Liver (tissue), 9 donors: ENCODE measurements around the gene HSPB3. TPM values are rescaled to one million over a fixed set of nuclear protein-coding genes. Genes with fewer than 3 reads are reported as not detected.
"Not testable (repeated sequence)": the region's sequence is repeated elsewhere in the genome, so short reads cannot be mapped to it uniquely, and the experiment has no call there.

ENCODE experiments used
- DNase-seq: peaks from one replicate; pipeline ENCODE4 v3.0.0-alpha.2; 2017; ENCODE audit warnings: low spot score
- H3K27ac ChIP-seq, 2 donors: one replicate each; pipeline ENCODE4 v1.7.0; 2013; ENCODE audit warnings: inconsistent platforms in 2 of 2, low read length in 2 of 2, control low read depth in 1 of 2, low read depth in 1 of 2, mild to moderate bottlenecking in 1 of 2
- H3K27me3 ChIP-seq, 4 donors: one replicate each; pipeline versions ENCODE4 v1.6.1 to v1.7.0; 2013; ENCODE audit warnings: low read length in 3 of 4, inconsistent platforms in 1 of 4, mild to moderate bottlenecking in 1 of 4, moderate library complexity in 1 of 4; ENCODE audit not compliant: control insufficient read depth in 4 of 4, insufficient read depth in 4 of 4
- H3K36me3 ChIP-seq, 4 donors: one replicate each; pipeline versions ENCODE4 v1.6.1 to v1.7.0; 2013; ENCODE audit warnings: low read length in 3 of 4, mild to moderate bottlenecking in 3 of 4, low read depth in 1 of 4, moderate library complexity in 1 of 4; ENCODE audit not compliant: control insufficient read depth in 4 of 4, insufficient read depth in 3 of 4
- H3K4me1 ChIP-seq, 4 donors: one replicate each; pipeline versions ENCODE4 v1.6.1 to v1.7.0; 2013; ENCODE audit warnings: low read length in 3 of 4, mild to moderate bottlenecking in 3 of 4, moderate library complexity in 1 of 4; ENCODE audit not compliant: control insufficient read depth in 4 of 4, insufficient read depth in 4 of 4
- H3K4me3 ChIP-seq, 3 donors: one replicate each; pipeline versions ENCODE4 v1.6.1 to v1.7.0; 2013; ENCODE audit warnings: low read length in 3 of 3, control low read depth in 1 of 3, low read depth in 1 of 3, mild to moderate bottlenecking in 1 of 3
- H3K9ac ChIP-seq, 2 donors: one replicate each; pipeline ENCODE4 v1.7.0; 2013; ENCODE audit warnings: low read length in 2 of 2, mild to moderate bottlenecking in 2 of 2, moderate library complexity in 2 of 2, control low read depth in 1 of 2, low read depth in 1 of 2
- H3K9me3 ChIP-seq, 4 donors: one replicate each; pipeline versions ENCODE4 v1.6.1 to v1.7.0; 2013; ENCODE audit warnings: low read length in 3 of 4; ENCODE audit not compliant: control insufficient read depth in 4 of 4
- ATF3 ChIP-seq: IDR thresholded peaks from 2 replicates; pipeline ENCODE4 v1.6.1; 2016; ENCODE audit warnings: antibody characterized with exemption
- CTCF ChIP-seq: fragments of 150-350 bp; IDR thresholded peaks from 2 replicates; pipeline ENCODE4 v1.5.1; 2017; ENCODE audit warnings: improper control_type of control experiment, low read depth, low read length; ENCODE audit not compliant: missing input control
- FOXA1 ChIP-seq: IDR thresholded peaks from 2 replicates; pipeline ENCODE4 v1.6.1; 2016; ENCODE audit warnings: antibody characterized with exemption
- FOXA2 ChIP-seq: IDR thresholded peaks from 2 replicates; pipeline ENCODE4 v1.6.1; 2016; ENCODE audit warnings: antibody characterized with exemption
- GABPA ChIP-seq, 2 donors: IDR thresholded peaks in 1 of 2; conservative IDR thresholded peaks in 1 of 2; 2 replicates each; pipeline ENCODE4 v1.6.1; 2016; ENCODE audit warnings: antibody characterized with exemption in 2 of 2, mild to moderate bottlenecking in 1 of 2, moderate library complexity in 1 of 2
- HNF4A ChIP-seq, 2 donors: conservative IDR thresholded peaks; 2 replicates each; pipeline ENCODE4 v1.6.1; 2016; ENCODE audit warnings: antibody characterized with exemption in 2 of 2, mild to moderate bottlenecking in 2 of 2
- JUND ChIP-seq, 2 donors: IDR thresholded peaks; 2 replicates each; pipeline ENCODE4 v1.6.1; 2016; ENCODE audit warnings: antibody characterized with exemption in 2 of 2
- MAX ChIP-seq: IDR thresholded peaks from 2 replicates; pipeline ENCODE4 v1.6.1; 2016; ENCODE audit warnings: antibody characterized with exemption
- NR2F2 ChIP-seq: IDR thresholded peaks from 2 replicates; pipeline ENCODE4 v1.6.1; 2016; ENCODE audit warnings: antibody characterized with exemption
- RAD21 ChIP-seq, 2 donors: IDR thresholded peaks; 2 replicates each; pipeline ENCODE4 v1.6.1; 2016; ENCODE audit warnings: antibody characterized with exemption in 2 of 2, mild to moderate bottlenecking in 2 of 2
- RXRA ChIP-seq, 2 donors: IDR thresholded peaks; 2 replicates each; pipeline ENCODE4 v1.6.1; 2017 to 2018; ENCODE audit warnings: antibody characterized with exemption in 2 of 2, mild to moderate bottlenecking in 1 of 2
- SP1 ChIP-seq: IDR thresholded peaks from 2 replicates; pipeline ENCODE4 v1.6.1; 2018; ENCODE audit warnings: antibody characterized with exemption, mild to moderate bottlenecking
- TAF1 ChIP-seq: conservative IDR thresholded peaks from 2 replicates; pipeline ENCODE4 v1.6.1; 2016; ENCODE audit warnings: antibody characterized with exemption, mild to moderate bottlenecking
- YY1 ChIP-seq: IDR thresholded peaks from 2 replicates; pipeline ENCODE4 v1.6.1; 2016; ENCODE audit warnings: antibody characterized with exemption, mild to moderate bottlenecking
- WGBS: extraction: QIAGEN DNeasy Blood & Tissue Kit; methylation state at CpG from one replicate; pipeline ENCODE4 v1.1.7; 2013; 5-methylcytosine and 5-hydroxymethylcytosine counted together
- polyA plus RNA-seq, 2 donors: library from polyadenylated mRNA; stranded (reverse) in 1 of 2; unstranded in 1 of 2; fragments of 200-250 nt in 1 of 2; fragments of >200 nt in 1 of 2; fragmentation: Nextera tagmentation in 1 of 2; extraction: Ambion mirVana in 1 of 2; gene quantifications; one replicate each; pipeline versions ENCODE4 v1.2.1 to v1.2.3, GENCODE V29; 2013 to 2015
- total RNA-seq, 2 donors: library from RNA; depleted of rRNA; stranded (reverse); fragments of >200 nt; gene quantifications; one replicate each; pipeline ENCODE4 v1.2.3, GENCODE V29; 2014
- TF ChIP-seq, protein P1 (sequence below): IDR thresholded peaks from 2 replicates; pipeline ENCODE4 v1.6.1; 2016; ENCODE audit warnings: antibody characterized with exemption, mild to moderate bottlenecking
- TF ChIP-seq, protein P2 (sequence below): IDR thresholded peaks from 2 replicates; pipeline ENCODE4 v1.6.1; 2016; ENCODE audit warnings: antibody characterized with exemption
- donor health status: healthy.
- donor health status: healthy.
- donor health status: healthy.
- donor health status: healthy.
- donor health status: healthy.

Gene HSPB3
- total and polyA plus RNA-seq, 4 donors = 0.17 TPM; not detected in 3

GRCh38 chr5:54419573-54420423 lies 35.7 kb upstream of the HSPB3 start:
- 30% methylated on average over 10 of the region's 10 CpGs for WGBS
- not testable (repeated sequence) for DNase-seq, H3K9me3 ChIP-seq, H3K27ac ChIP-seq, H3K4me3 ChIP-seq, H3K4me1 ChIP-seq, H3K27me3 ChIP-seq, H3K36me3 ChIP-seq
- TF ChIP-seq CTCF (peak; percentile 81), RAD21 (IDR thresholded peaks at IDR 0.05) (peak; percentile 83 to 86), HNF4A (conservative IDR thresholded peaks at IDR 0.05) (peak; percentile 10 to 35)
- H3K9ac ChIP-seq = peak overlapping the region in 1 of 2 donors; percentile 16

GRCh38 chr5:54420511-54420910 lies 35.0 kb upstream of the HSPB3 start:
- not testable (repeated sequence) for H3K9ac ChIP-seq, DNase-seq, H3K27me3 ChIP-seq, H3K36me3 ChIP-seq, H3K4me3 ChIP-seq, H3K4me1 ChIP-seq, H3K9me3 ChIP-seq, H3K27ac ChIP-seq
- 92% methylated on average over 21 of the region's 30 CpGs for WGBS

- H3K4me3 ChIP-seq = no peak overlapping the region
- H3K4me1 ChIP-seq = peaks cover 0 to 3% (median 0%) of the 10 kb centered on the region in 4 donors
- H3K9me3 ChIP-seq = no peaks in the 10 kb centered on the region
- no peak for DNase-seq
- no peak overlapping the region for H3K9ac ChIP-seq
- no peak for TF ChIP-seq FOXA2
- TF ChIP-seq SP1 = no peak
- TF ChIP-seq YY1 = no peak
- TF ChIP-seq GABPA (IDR thresholded peaks at IDR 0.05 in 1 of 2, conservative IDR thresholded peaks at IDR 0.05 in 1 of 2) = no peak
- TF ChIP-seq HNF4A (conservative IDR thresholded peaks at IDR 0.05) = no peak
- TF ChIP-seq, protein P1, sequence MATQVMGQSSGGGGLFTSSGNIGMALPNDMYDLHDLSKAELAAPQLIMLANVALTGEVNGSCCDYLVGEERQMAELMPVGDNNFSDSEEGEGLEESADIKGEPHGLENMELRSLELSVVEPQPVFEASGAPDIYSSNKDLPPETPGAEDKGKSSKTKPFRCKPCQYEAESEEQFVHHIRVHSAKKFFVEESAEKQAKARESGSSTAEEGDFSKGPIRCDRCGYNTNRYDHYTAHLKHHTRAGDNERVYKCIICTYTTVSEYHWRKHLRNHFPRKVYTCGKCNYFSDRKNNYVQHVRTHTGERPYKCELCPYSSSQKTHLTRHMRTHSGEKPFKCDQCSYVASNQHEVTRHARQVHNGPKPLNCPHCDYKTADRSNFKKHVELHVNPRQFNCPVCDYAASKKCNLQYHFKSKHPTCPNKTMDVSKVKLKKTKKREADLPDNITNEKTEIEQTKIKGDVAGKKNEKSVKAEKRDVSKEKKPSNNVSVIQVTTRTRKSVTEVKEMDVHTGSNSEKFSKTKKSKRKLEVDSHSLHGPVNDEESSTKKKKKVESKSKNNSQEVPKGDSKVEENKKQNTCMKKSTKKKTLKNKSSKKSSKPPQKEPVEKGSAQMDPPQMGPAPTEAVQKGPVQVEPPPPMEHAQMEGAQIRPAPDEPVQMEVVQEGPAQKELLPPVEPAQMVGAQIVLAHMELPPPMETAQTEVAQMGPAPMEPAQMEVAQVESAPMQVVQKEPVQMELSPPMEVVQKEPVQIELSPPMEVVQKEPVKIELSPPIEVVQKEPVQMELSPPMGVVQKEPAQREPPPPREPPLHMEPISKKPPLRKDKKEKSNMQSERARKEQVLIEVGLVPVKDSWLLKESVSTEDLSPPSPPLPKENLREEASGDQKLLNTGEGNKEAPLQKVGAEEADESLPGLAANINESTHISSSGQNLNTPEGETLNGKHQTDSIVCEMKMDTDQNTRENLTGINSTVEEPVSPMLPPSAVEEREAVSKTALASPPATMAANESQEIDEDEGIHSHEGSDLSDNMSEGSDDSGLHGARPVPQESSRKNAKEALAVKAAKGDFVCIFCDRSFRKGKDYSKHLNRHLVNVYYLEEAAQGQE = no peak
- no peak for TF ChIP-seq CTCF
- TF ChIP-seq FOXA1 = no peak
- TF ChIP-seq ATF3 = no peak
- TF ChIP-seq JUND (IDR thresholded peaks at IDR 0.05) = no peak
- no peak for TF ChIP-seq TAF1
- no peak for TF ChIP-seq RXRA (IDR thresholded peaks at IDR 0.05)
- TF ChIP-seq RAD21 (IDR thresholded peaks at IDR 0.05) = no peak
- TF ChIP-seq NR2F2 = no peak
- TF ChIP-seq, protein P2, sequence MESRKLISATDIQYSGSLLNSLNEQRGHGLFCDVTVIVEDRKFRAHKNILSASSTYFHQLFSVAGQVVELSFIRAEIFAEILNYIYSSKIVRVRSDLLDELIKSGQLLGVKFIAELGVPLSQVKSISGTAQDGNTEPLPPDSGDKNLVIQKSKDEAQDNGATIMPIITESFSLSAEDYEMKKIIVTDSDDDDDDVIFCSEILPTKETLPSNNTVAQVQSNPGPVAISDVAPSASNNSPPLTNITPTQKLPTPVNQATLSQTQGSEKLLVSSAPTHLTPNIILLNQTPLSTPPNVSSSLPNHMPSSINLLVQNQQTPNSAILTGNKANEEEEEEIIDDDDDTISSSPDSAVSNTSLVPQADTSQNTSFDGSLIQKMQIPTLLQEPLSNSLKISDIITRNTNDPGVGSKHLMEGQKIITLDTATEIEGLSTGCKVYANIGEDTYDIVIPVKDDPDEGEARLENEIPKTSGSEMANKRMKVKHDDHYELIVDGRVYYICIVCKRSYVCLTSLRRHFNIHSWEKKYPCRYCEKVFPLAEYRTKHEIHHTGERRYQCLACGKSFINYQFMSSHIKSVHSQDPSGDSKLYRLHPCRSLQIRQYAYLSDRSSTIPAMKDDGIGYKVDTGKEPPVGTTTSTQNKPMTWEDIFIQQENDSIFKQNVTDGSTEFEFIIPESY = no peak
- TF ChIP-seq MAX = no peak
- no peaks in the 10 kb centered on the region for H3K36me3 ChIP-seq
- no peak overlapping the region for H3K27ac ChIP-seq
- H3K27me3 ChIP-seq = peaks cover 0 to 3% (median 0%) of the 10 kb centered on the region in 4 donors
- 58% methylated on average over 3 of the region's 3 CpGs for WGBS
Measured at GRCh38 chr5:54421976-54422375, 33.5 kb upstream of the HSPB3 start.
